PC-9 (cell line): ENCODE results near the gene RBFOX2. TPM values are rescaled to one million over a fixed set of nuclear protein-coding genes. Genes with fewer than 3 reads are reported as not detected.
"Not testable (repeated sequence)": the region's sequence is repeated elsewhere in the genome, so short reads cannot be mapped to it uniquely, and the experiment has no call there.

Experiments used
- BruUV-seq: library from RNA; stranded (reverse); fragments of 400-500 nt; replicated peaks from 2 replicates; lab custom pipeline; 2021; lab: Mats Ljungman, UMichigan
- CTCF ChIA-PET: fragments of 300-600 bp; sonication (Branson Sonifier 250); formaldehyde crosslinking; loops from one replicate; lab custom pipeline; 2022; ENCODE audit warnings: antibody characterized with exemption; lab: Charles Lee
- POLR2A ChIA-PET: fragments of 300-600 bp; sonication (Branson Sonifier 250); formaldehyde crosslinking; loops from one replicate; lab custom pipeline; 2022; ENCODE audit warnings: antibody characterized with exemption; ENCODE audit not compliant: unreplicated experiment; lab: Charles Lee
- DNase-seq, 2 experiments: peaks; one replicate each; pipeline versions ENCODE4 v3.0.0 to v3.0.0-alpha.2; 2015 to 2022; ENCODE audit warnings: mixed read lengths in 1 of 2
- H2AFZ ChIP-seq: fragments of 200-600 bp; sonication (generic); 2 replicates; pipeline ENCODE4 v1.8.1; 2017; ENCODE audit warnings: antibody characterized with exemption
- H3F3A ChIP-seq: fragments of 200-600 bp; sonication (generic); 2 replicates; pipeline ENCODE4 v1.8.1; 2017; ENCODE audit warnings: antibody characterized with exemption, mild to moderate bottlenecking, low read depth; ENCODE audit not compliant: insufficient read depth
- H3K27ac ChIP-seq: fragments of 200-600 bp; sonication (generic); 2 replicates; pipeline ENCODE4 v1.6.1; 2016; ENCODE audit warnings: mixed run types
- H3K27me3 ChIP-seq: fragments of 200-600 bp; sonication (generic); 2 replicates; pipeline ENCODE4 v1.6.1; 2016; ENCODE audit warnings: low read depth, mixed run types; ENCODE audit not compliant: insufficient read depth
- H3K36me3 ChIP-seq: fragments of 200-600 bp; sonication (generic); 2 replicates; pipeline ENCODE4 v1.6.1; 2016; ENCODE audit warnings: low read depth, mixed run types
- H3K4me1 ChIP-seq: fragments of 200-600 bp; sonication (generic); replicated peaks from 2 replicates; pipeline ENCODE4 v1.6.1; 2016; ENCODE audit warnings: mixed run types; ENCODE audit not compliant: insufficient read depth
- H3K4me2 ChIP-seq: fragments of 200-600 bp; sonication (generic); 2 replicates; pipeline ENCODE4 v1.6.1; 2017; ENCODE audit warnings: mixed run types
- H3K4me3 ChIP-seq: fragments of 200-600 bp; sonication (generic); 2 replicates; pipeline ENCODE4 v1.6.1; 2016; ENCODE audit warnings: mixed run types
- H3K79me2 ChIP-seq: fragments of 200-600 bp; sonication (generic); 2 replicates; pipeline ENCODE4 v1.6.1; 2017; ENCODE audit warnings: low read depth, mixed run types
- H3K9me2 ChIP-seq: fragments of 200-600 bp; sonication (generic); 2 replicates; pipeline ENCODE4 v1.8.1; 2017; ENCODE audit warnings: mild to moderate bottlenecking; ENCODE audit not compliant: insufficient read depth
- H3K9me3 ChIP-seq: fragments of 200-600 bp; sonication (generic); 2 replicates; pipeline ENCODE4 v1.8.1; 2016; ENCODE audit warnings: low read depth; ENCODE audit not compliant: insufficient read depth
- H4K20me1 ChIP-seq: fragments of 200-600 bp; sonication (generic); 2 replicates; pipeline ENCODE4 v1.8.1; 2017; ENCODE audit not compliant: insufficient read depth
- EZH2 ChIP-seq: fragments of 200-600 bp; sonication (generic); IDR thresholded peaks from 2 replicates; pipeline ENCODE4 v1.8.0; 2017; ENCODE audit warnings: antibody characterized with exemption, low read depth
- intact Hi-C: fragments of 100-400 bp; cut with micrococcal nuclease; formaldehyde crosslinking; loops from one replicate; pipeline ENCODE4 v1.10.0; 2022; ENCODE audit not compliant: unreplicated experiment
- total RNA-seq: library from RNA; stranded (reverse); gene quantifications from 2 replicates; pipeline ENCODE4 v1.2.3, GENCODE V29; 2021
- TF ChIP-seq, protein P1 (sequence below): fragments of 200-600 bp; sonication (generic); conservative IDR thresholded peaks from 2 replicates; pipeline ENCODE4 v1.6.1; 2017; ENCODE audit warnings: mixed run types, antibody characterized with exemption, mild to moderate bottlenecking, moderate library complexity

RBFOX2 gene
- total RNA-seq, 1 experiment from 2014 or later, result 109 TPM

- Histone ChIP-seq H3K4me2 (no peak overlapping the region), H4K20me1 (peaks cover 17% of the 10 kb centered on the region), H3K4me3 (no peak overlapping the region), H3F3A (peaks cover 4% of the 10 kb centered on the region; the same call in 1 of the 2 replicates), H3K9me3 (no peaks in the 10 kb centered on the region; the same call in 1 of the 2 replicates), H3K9me2 (no peaks in the 10 kb centered on the region), H3K27me3 (no peaks in the 10 kb centered on the region), H3K36me3 (peaks cover 19% of the 10 kb centered on the region), H3K4me1 (0 out of 2 replicates have a peak, but pooled peaks cover 3% of the 10 kb centered on the region), H3K27ac (no peak overlapping the region), H3K79me2 (peaks cover 86% of the 10 kb centered on the region), H2AFZ (no peak overlapping the region)
- ChIA-PET CTCF (no interaction called here), POLR2A (no interaction called here)
- no peak for TF ChIP-seq EZH2
- TF ChIP-seq, protein P1, sequence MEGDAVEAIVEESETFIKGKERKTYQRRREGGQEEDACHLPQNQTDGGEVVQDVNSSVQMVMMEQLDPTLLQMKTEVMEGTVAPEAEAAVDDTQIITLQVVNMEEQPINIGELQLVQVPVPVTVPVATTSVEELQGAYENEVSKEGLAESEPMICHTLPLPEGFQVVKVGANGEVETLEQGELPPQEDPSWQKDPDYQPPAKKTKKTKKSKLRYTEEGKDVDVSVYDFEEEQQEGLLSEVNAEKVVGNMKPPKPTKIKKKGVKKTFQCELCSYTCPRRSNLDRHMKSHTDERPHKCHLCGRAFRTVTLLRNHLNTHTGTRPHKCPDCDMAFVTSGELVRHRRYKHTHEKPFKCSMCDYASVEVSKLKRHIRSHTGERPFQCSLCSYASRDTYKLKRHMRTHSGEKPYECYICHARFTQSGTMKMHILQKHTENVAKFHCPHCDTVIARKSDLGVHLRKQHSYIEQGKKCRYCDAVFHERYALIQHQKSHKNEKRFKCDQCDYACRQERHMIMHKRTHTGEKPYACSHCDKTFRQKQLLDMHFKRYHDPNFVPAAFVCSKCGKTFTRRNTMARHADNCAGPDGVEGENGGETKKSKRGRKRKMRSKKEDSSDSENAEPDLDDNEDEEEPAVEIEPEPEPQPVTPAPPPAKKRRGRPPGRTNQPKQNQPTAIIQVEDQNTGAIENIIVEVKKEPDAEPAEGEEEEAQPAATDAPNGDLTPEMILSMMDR, result no peak
- no TSS peak for BruUV-seq
- intact Hi-C loops, result no loop called here
- no peak for DNase-seq
Observed at GRCh38 chr22:35995348-35995747, 33.3 kb downstream of the RBFOX2 start.

GRCh38 chr22:35993727-35994126, 34.9 kb downstream of the RBFOX2 start:
- H3K27ac ChIP-seq, H3K4me1 ChIP-seq, H2AFZ ChIP-seq, CTCF ChIA-PET, H3K4me3 ChIP-seq, H3K9me2 ChIP-seq, POLR2A ChIA-PET, H3F3A ChIP-seq, H3K9me3 ChIP-seq, DNase-seq, intact Hi-C loops, H3K4me2 ChIP-seq, BruUV-seq, H3K27me3 ChIP-seq: not testable (repeated sequence)
- Histone ChIP-seq H3K79me2 (peaks cover 80% of the 10 kb centered on the region), H4K20me1 (peaks cover 13% of the 10 kb centered on the region), H3K36me3 (peaks cover 19% of the 10 kb centered on the region)

- peaks cover 9% of the 10 kb centered on the region for H4K20me1 ChIP-seq
- no peaks in the 10 kb centered on the region; the same call in 1 of the 2 replicates for H3K9me3 ChIP-seq
- no peaks in the 10 kb centered on the region for H3K9me2 ChIP-seq
- H3K79me2 ChIP-seq, result peaks cover 78% of the 10 kb centered on the region
- 0 out of 2 replicates have a peak, but pooled peaks cover 3% of the 10 kb centered on the region for H3K4me1 ChIP-seq
- H3F3A ChIP-seq, result peaks cover 4% of the 10 kb centered on the region; the same call in 1 of the 2 replicates
- DNase-seq, result no peak
- ChIA-PET CTCF (no interaction called here), POLR2A (interaction anchor here (0.6 kb wide), 1 partner anchor 497 kb away, joined by 10 read pairs; no protein-coding TSS in a partner anchor)
- no peaks in the 10 kb centered on the region for H3K27me3 ChIP-seq
- H3K36me3 ChIP-seq, result peaks cover 19% of the 10 kb centered on the region
- H2AFZ ChIP-seq, result no peak overlapping the region
- TF ChIP-seq, protein P1, result no peak
- TF ChIP-seq EZH2, result no peak
- intact Hi-C loops, result no loop called here
- no TSS peak for BruUV-seq
- no peak overlapping the region for H3K27ac ChIP-seq
- no peak overlapping the region for H3K4me3 ChIP-seq
- no peak overlapping the region for H3K4me2 ChIP-seq
Observed at GRCh38 chr22:35993048-35993714, 35.4 kb downstream of the RBFOX2 start.
